IPS-18a (cell line): Measurements from ENCODE around the gene BARX1.

Source experiments
- H3K27ac ChIP-seq: one replicate; pipeline ENCODE4 v1.5.1; 2013; ENCODE audit warnings: low read length
- H3K27me3 ChIP-seq: one replicate; pipeline ENCODE4 v1.6.1; 2013; ENCODE audit warnings: mild to moderate bottlenecking, low read length; ENCODE audit not compliant: control insufficient read depth, insufficient read depth
- H3K36me3 ChIP-seq: one replicate; pipeline ENCODE4 v1.6.1; 2013; ENCODE audit warnings: low read depth, low read length; ENCODE audit not compliant: control insufficient read depth
- H3K4me1 ChIP-seq: one replicate; pipeline ENCODE4 v1.6.1; 2013; ENCODE audit warnings: low read depth, low read length; ENCODE audit not compliant: control insufficient read depth
- H3K4me3 ChIP-seq: one replicate; pipeline ENCODE4 v1.5.1; 2013; ENCODE audit warnings: low read length
- H3K9ac ChIP-seq: one replicate; pipeline ENCODE4 v1.6.1; 2013; ENCODE audit warnings: mild to moderate bottlenecking, low read length, moderate library complexity
- H3K9me3 ChIP-seq: one replicate; pipeline ENCODE4 v1.6.1; 2013; ENCODE audit warnings: low read depth, low read length; ENCODE audit not compliant: control insufficient read depth

Gene BARX1

GRCh38 chr9:93909242-93909616 is 45.9 kb downstream of the BARX1 start:
- no peak overlapping the region for H3K27ac ChIP-seq
- H3K4me3 ChIP-seq, result no peak overlapping the region
- H3K36me3 ChIP-seq, result no peaks in the 10 kb centered on the region
- no peaks in the 10 kb centered on the region for H3K27me3 ChIP-seq
- peaks cover 9% of the 10 kb centered on the region for H3K4me1 ChIP-seq
- no peak overlapping the region for H3K9ac ChIP-seq
- no peaks in the 10 kb centered on the region for H3K9me3 ChIP-seq

DNA sequence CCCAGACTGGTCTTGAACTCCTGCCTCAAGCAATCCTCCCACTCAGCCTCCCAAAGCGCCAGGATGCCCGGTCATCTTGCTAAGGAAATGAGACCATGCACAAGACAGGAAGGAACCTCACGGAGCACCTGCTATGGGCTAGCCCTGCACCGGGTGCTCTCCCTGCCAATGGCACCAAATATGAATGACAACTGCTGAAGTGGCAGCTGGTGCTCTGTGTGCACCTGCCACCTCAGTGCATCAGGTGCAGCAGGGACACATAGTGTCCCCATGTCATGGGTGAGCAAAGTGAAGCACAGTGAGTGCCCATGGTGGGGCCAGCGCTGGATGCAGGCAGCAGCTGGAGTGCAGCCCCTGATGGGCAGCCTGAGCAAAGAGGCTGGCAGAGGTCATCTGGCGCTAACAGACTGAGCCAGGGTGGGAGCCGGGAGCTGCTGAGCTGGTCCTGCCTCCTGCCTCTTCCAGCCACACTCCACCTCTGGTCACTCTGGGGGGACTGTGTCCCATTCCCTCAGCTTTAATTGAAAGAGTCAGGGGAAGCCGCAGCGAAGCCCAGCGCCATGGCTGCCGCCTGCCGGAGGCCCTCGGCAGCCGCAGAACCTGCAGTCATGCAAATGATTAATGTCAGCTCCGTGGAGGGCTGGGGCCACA is 46.4 kb downstream of the BARX1 start:
- H3K4me1 ChIP-seq, result peaks cover 9% of the 10 kb centered on the region
- H3K36me3 ChIP-seq, result no peaks in the 10 kb centered on the region
- H3K27me3 ChIP-seq, result no peaks in the 10 kb centered on the region
- no peak overlapping the region for H3K27ac ChIP-seq
- no peak overlapping the region for H3K9ac ChIP-seq
- H3K9me3 ChIP-seq, result no peaks in the 10 kb centered on the region
- H3K4me3 ChIP-seq, result no peak overlapping the region

DNA sequence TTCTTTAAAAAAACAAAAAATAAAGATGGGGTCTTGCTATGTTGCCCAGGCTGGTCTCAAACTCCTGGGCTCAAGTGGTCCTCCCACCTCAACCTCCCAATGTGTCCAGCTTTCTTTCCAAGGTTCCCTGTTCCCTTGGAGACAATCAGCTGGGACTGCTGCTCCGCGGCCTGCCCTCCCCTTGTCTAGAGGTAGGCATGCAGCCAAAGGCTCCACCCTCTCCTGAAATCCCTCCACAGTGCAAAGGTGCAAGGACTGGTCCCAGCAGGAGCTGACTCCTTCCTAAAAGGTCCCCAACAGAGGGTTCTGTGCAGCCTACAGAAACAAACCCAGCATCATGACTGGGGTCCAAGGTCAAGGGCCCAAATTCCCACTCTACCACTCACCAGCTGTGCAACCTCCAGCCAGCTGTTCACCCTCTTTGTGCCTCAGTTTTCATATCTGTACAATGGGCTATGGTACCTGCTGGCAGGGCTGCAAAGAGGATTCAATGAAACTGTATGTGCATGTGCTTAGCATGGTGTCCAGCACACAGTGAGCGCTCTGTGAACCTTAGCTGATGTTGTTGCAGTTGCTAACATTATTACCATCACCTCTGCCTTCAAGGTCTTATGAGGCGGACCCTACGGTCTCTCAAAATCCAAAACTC is 47.5 kb downstream of the BARX1 start:
- H3K9me3 ChIP-seq, result no peaks in the 10 kb centered on the region
- H3K4me3 ChIP-seq, result no peak overlapping the region
- H3K4me1 ChIP-seq, result peaks cover 6% of the 10 kb centered on the region
- no peaks in the 10 kb centered on the region for H3K27me3 ChIP-seq
- H3K9ac ChIP-seq, result no peak overlapping the region
- H3K36me3 ChIP-seq, result no peaks in the 10 kb centered on the region
- no peak overlapping the region for H3K27ac ChIP-seq

DNA sequence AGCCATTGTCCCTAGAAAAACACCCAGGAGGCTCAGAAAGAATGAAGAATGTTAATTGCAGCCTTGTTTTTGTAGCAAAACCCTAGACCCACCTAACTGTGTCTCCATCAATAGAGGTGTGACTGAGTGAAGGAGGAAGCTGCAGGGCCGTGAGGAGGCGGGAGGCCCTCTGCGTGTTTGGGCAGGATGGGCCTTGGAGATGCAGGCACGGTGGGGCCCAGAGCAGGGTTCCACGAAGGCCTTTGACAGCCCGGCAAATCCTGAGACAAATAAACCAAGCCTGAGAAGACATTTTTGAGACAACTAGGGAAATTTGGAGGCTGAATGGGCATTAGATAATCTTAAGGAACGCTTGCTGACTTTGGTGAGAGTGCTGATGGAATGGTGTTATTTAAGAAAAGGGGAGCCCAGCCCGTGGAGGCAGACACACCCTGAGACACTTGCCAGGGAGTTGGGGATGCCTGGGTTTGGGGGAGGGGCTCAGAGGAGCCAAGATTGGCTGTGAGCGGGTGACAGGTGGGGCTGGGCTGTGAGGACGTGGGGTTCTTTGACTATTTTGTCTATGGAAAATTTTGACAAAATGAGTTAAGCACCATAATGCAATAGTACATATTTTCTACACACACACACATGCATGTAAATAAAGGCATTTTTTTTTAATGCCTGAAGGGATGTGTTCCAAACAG is 48.8 kb downstream of the BARX1 start:
- no peak overlapping the region for H3K4me3 ChIP-seq
- no peak overlapping the region for H3K27ac ChIP-seq
- H3K9ac ChIP-seq, result no peak overlapping the region
- no peaks in the 10 kb centered on the region for H3K4me1 ChIP-seq
- no peaks in the 10 kb centered on the region for H3K36me3 ChIP-seq
- H3K27me3 ChIP-seq, result no peaks in the 10 kb centered on the region
- no peaks in the 10 kb centered on the region for H3K9me3 ChIP-seq

- no peak overlapping the region for H3K9ac ChIP-seq
- no peaks in the 10 kb centered on the region for H3K36me3 ChIP-seq
- no peak overlapping the region for H3K27ac ChIP-seq
- H3K27me3 ChIP-seq, result no peaks in the 10 kb centered on the region
- no peaks in the 10 kb centered on the region for H3K4me1 ChIP-seq
- H3K4me3 ChIP-seq, result no peak overlapping the region
- no peaks in the 10 kb centered on the region for H3K9me3 ChIP-seq
Observed at GRCh38 chr9:93905473-93906133, 49.6 kb downstream of the BARX1 start.

DNA sequence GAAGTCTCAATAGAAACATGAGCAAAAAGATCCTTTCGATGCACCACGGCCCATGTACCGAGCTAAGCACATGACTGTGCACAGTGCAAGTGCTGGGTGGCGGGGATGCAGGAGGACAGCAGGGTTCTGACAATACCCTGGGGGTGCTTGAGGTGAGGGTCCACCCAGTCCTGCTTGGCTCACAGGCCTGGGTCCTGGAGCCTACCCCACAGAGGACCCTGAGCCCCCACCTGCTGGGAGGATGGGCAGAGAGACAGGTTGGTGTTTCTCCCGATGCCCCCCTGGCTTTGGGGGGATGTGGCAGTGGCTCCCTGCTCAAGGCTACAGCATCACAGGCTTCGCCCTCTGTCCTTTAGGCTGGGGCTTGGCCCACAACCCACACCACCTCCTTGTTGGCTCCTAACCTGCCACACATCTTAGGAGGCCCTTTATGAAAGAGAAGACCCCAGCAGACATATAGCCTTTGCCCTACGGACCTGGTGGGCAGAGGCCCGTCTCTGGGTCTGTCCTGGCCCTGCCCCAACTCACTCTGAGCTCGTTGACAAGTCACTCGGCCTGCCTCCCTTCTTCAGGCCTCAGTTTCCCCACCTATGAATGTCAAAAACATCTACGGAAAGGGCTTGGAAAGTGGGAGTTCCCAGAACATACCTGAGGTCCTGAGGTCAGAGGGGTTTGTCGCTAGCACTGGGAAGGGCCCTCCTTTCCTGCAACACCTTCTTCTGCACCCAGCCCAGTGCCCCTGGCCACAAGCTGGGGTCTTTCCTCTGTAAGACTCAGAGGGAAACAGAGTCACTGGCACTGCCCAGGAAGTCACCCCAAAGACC is 50.3 kb downstream of the BARX1 start:
- no peak overlapping the region for H3K4me3 ChIP-seq
- H3K9ac ChIP-seq, result no peak overlapping the region
- no peaks in the 10 kb centered on the region for H3K4me1 ChIP-seq
- H3K9me3 ChIP-seq, result no peaks in the 10 kb centered on the region
- H3K27ac ChIP-seq, result no peak overlapping the region
- no peaks in the 10 kb centered on the region for H3K27me3 ChIP-seq
- no peaks in the 10 kb centered on the region for H3K36me3 ChIP-seq

GRCh38 chr9:93903886-93904648 is 51.1 kb downstream of the BARX1 start:
- no peak overlapping the region for H3K4me3 ChIP-seq
- H3K36me3 ChIP-seq, result no peaks in the 10 kb centered on the region

GRCh38 chr9:93902780-93903655 is 52.1 kb downstream of the BARX1 start:
- no peaks in the 10 kb centered on the region for H3K9me3 ChIP-seq
- H3K4me1 ChIP-seq, result no peaks in the 10 kb centered on the region
- no peak overlapping the region for H3K27ac ChIP-seq
- H3K4me3 ChIP-seq, result no peak overlapping the region
- H3K27me3 ChIP-seq, result no peaks in the 10 kb centered on the region
- no peaks in the 10 kb centered on the region for H3K36me3 ChIP-seq
- no peak overlapping the region for H3K9ac ChIP-seq

More at GRCh38 chr9:93903886-93904648, 51.1 kb downstream of the BARX1 start:
- Histone ChIP-seq H3K27ac (no peak overlapping the region), H3K4me1 (no peaks in the 10 kb centered on the region), H3K9ac (no peak overlapping the region), H3K9me3 (no peaks in the 10 kb centered on the region), H3K27me3 (no peaks in the 10 kb centered on the region)

DNA sequence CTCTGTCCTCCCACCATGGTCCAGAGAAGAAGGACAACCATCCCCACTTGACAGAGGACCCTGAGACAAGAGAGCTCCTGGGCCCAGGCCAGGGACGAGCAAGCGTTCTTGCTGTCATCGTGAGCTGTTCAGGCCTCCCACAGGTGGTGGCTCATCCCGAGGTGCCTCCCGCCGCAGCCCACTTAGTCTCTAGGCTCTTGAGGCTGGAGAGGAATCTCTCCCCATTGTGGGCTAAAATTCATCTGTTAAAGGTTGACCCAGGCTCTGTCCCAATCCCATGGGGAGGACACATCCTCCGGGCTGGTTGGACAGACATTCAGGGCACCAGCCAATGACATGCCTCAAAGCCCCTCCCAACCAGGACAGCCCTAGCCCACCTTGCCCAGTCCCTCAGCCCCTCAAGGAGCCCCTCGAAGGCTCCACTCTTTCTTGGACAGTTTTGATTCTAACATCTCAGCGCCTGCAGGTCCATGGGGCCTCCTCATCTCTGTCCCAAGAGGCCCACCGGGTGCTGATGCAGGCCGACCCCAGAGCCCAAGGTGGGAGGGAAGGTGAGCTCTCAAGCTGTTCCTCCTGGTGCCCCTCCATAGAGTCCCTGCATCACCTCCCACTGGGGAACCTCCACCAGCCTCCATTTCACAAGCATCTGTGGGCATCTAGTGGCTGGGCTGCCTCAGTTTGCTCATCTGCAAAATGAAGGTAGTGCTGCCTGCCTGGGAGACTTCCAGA is 52.9 kb downstream of the BARX1 start:
- H3K4me1 ChIP-seq, result no peaks in the 10 kb centered on the region
- H3K9ac ChIP-seq, result no peak overlapping the region
- no peak overlapping the region for H3K27ac ChIP-seq
- no peaks in the 10 kb centered on the region for H3K9me3 ChIP-seq
- H3K36me3 ChIP-seq, result no peaks in the 10 kb centered on the region
- no peaks in the 10 kb centered on the region for H3K27me3 ChIP-seq
- H3K4me3 ChIP-seq, result no peak overlapping the region
